Spinal cord (tissue), 10 donors: ENCODE measurements around the gene LYZL2. TPM values are rescaled to one million over a fixed set of nuclear protein-coding genes. Genes with fewer than 3 reads are reported as not detected.
"Not testable (repeated sequence)": the region's sequence is repeated elsewhere in the genome, so short reads cannot be mapped to it uniquely, and the experiment has no call there.

Source experiments
- DNase-seq, 6 donors: peaks; one replicate each; pipeline versions ENCODE4 v3.0.0 to v3.0.0-alpha.2; 2013 to 2015; ENCODE audit warnings: low spot score in 6 of 6, low read depth in 4 of 6
- H3K27ac ChIP-seq: one replicate; pipeline ENCODE4 v1.5.1; 2013; ENCODE audit warnings: low read depth, low read length, control low read depth
- H3K27me3 ChIP-seq: one replicate; pipeline ENCODE4 v1.6.1; 2013; ENCODE audit warnings: low read length; ENCODE audit not compliant: control insufficient read depth, insufficient read depth
- H3K36me3 ChIP-seq: one replicate; pipeline ENCODE4 v1.6.1; 2013; ENCODE audit warnings: low read length; ENCODE audit not compliant: control insufficient read depth, insufficient read depth
- H3K4me1 ChIP-seq: one replicate; pipeline ENCODE4 v1.6.1; 2013; ENCODE audit warnings: low read length; ENCODE audit not compliant: control insufficient read depth, insufficient read depth
- H3K4me3 ChIP-seq: one replicate; pipeline ENCODE4 v1.5.1; 2013; ENCODE audit warnings: low read depth, low read length, control low read depth
- H3K9me3 ChIP-seq: one replicate; pipeline ENCODE4 v1.6.1; 2013; ENCODE audit warnings: low read length; ENCODE audit not compliant: control insufficient read depth, insufficient read depth
- whole genome bisulfite sequencing: methylation state at CpG from one replicate; pipeline ENCODE4 v1.1.5; 2013; ENCODE audit warnings: missing lambda C conversion rate; ENCODE audit not compliant: insufficient coverage; 5-methylcytosine and 5-hydroxymethylcytosine counted together
- polyA plus RNA-seq, 2 donors: library from polyadenylated mRNA; unstranded; fragments of 120-200 nt; gene quantifications; one replicate each; pipeline ENCODE4 v1.2.1, GENCODE V29; 2013; ENCODE audit not compliant: insufficient read length in 2 of 2
- total RNA-seq, 2 donors: library from RNA; depleted of rRNA in 1 of 2; stranded (reverse); fragments of 120-200 nt in 1 of 2; fragments of >200 nt in 1 of 2; gene quantifications; one replicate each; pipeline versions ENCODE4 v1.2.3 to v1.2.4, GENCODE V29; 2013 to 2014
- donor health status: healthy.

Gene LYZL2
- total and polyA plus RNA-seq, 4 donors = not detected

DNA sequence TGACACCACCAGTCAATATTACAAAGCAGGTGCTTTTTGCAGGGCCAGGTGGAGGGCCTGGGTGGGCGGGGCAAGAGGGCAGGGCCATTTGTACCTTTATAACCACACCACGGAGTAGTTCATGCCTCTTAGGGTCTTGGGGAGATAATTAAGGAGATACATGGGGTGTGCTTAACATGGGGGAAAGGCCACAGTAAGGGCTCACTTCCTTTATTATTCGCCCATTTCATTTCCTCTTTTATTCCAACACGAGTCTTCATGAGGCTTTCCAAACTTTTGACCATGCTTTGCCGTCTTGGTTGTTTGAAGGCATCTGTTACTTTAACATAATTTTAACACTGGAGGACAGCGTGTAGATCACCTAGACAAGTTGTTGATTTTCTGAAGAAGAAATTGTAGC, 33.3 kb upstream of the LYZL2 start:
- H3K36me3 ChIP-seq = no peaks in the 10 kb centered on the region
- peaks cover 5% of the 10 kb centered on the region for H3K4me1 ChIP-seq
- no CpG with 5 or more reads among the region's 6 CpGs for WGBS
- no peak overlapping the region for H3K4me3 ChIP-seq
- H3K27ac ChIP-seq = no peak overlapping the region
- no peak for DNase-seq
- H3K27me3 ChIP-seq = no peaks in the 10 kb centered on the region
- H3K9me3 ChIP-seq = no peaks in the 10 kb centered on the region

- H3K9me3 ChIP-seq, H3K4me3 ChIP-seq, DNase-seq, H3K27me3 ChIP-seq, H3K36me3 ChIP-seq, H3K27ac ChIP-seq, H3K4me1 ChIP-seq: not testable (repeated sequence)
- WGBS = 100% methylated on average over 1 of the region's 3 CpGs
Observed at GRCh38 chr10:30660314-30660713, 30.8 kb upstream of the LYZL2 start.

- Histone ChIP-seq H3K36me3 (no peaks in the 10 kb centered on the region), H3K9me3 (no peaks in the 10 kb centered on the region), H3K27ac (no peak overlapping the region), H3K4me3 (no peak overlapping the region), H3K4me1 (no peaks in the 10 kb centered on the region), H3K27me3 (no peaks in the 10 kb centered on the region)
- no peak for DNase-seq
- WGBS = 77% methylated on average over 3 of the region's 5 CpGs
Observed at GRCh38 chr10:30656233-30656632, 26.7 kb upstream of the LYZL2 start.

DNA sequence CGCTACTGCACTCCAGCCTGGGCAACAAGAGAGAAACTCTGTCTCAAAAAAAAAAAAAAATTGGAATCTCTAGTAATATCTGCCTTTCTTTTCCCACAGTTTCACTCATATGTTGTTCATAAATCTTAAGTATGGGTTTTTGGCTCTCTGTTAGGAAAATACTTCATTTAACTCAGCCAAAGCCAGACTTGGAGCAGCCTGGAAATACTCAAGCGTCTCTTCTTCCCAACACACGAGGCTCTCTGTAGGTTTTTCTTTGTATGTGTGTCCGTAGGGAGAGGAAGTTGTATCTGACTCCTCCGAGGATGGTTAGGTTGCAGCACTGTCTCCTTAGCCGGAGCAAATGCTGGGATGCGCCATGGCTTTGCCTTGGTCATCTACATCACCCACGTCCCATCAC, 25.4 kb upstream of the LYZL2 start:
- 100% methylated on average over 2 of the region's 8 CpGs for WGBS
- not testable (repeated sequence) for H3K27ac ChIP-seq, H3K4me3 ChIP-seq, H3K27me3 ChIP-seq, H3K36me3 ChIP-seq, H3K9me3 ChIP-seq, H3K4me1 ChIP-seq
- peak in 1 of 6 donors; percentile 24 for DNase-seq

GRCh38 chr10:30651470-30652397, 22.2 kb upstream of the LYZL2 start:
- DNase-seq, H3K36me3 ChIP-seq, H3K27me3 ChIP-seq, H3K9me3 ChIP-seq, H3K4me3 ChIP-seq, H3K27ac ChIP-seq, H3K4me1 ChIP-seq: not testable (repeated sequence)
- 94% methylated on average over 5 of the region's 10 CpGs for WGBS

DNA sequence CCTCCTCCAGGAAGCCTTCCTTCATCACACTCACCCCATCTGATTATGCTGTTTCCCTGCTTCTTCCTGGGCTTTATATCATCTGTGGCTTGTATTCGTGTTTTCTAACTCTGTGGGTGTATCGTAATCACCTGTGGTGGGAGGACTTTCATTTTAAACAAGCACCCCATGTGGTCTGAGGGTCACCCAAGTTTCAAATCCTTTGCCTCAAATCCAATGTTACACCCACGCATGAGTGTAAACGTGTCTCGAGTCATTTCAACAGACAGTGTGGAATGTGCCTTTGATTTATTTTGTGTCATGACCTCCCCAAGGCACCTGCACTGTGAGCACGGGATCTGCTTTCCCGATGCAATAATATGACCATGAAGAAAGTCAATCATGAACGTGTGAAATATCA, 17.5 kb upstream of the LYZL2 start:
- Histone ChIP-seq H3K36me3 (no peaks in the 10 kb centered on the region), H3K27ac (no peak overlapping the region), H3K4me3 (no peak overlapping the region), H3K27me3 (no peaks in the 10 kb centered on the region), H3K9me3 (no peaks in the 10 kb centered on the region), H3K4me1 (peaks cover 11% of the 10 kb centered on the region)
- WGBS = 80% methylated on average over 6 of the region's 8 CpGs
- no peak for DNase-seq

- peak overlapping the region; percentile 40 for H3K27ac ChIP-seq
- H3K27me3 ChIP-seq = no peaks in the 10 kb centered on the region
- WGBS = 1% methylated on average over 15 of the region's 15 CpGs
- no peak overlapping the region for H3K4me3 ChIP-seq
- H3K36me3 ChIP-seq = no peaks in the 10 kb centered on the region
- DNase-seq = peak; percentile 7 to 93 (median 22)
- H3K4me1 ChIP-seq = peaks cover 11% of the 10 kb centered on the region
- no peaks in the 10 kb centered on the region for H3K9me3 ChIP-seq
Observed at GRCh38 chr10:30645340-30645827, 15.8 kb upstream of the LYZL2 start.

GRCh38 chr10:30644408-30644861, 14.9 kb upstream of the LYZL2 start:
- H3K4me1 ChIP-seq = peaks cover 11% of the 10 kb centered on the region
- DNase-seq, H3K27ac ChIP-seq, H3K27me3 ChIP-seq, H3K4me3 ChIP-seq, H3K36me3 ChIP-seq, H3K9me3 ChIP-seq: not testable (repeated sequence)
- 90% methylated on average over 2 of the region's 5 CpGs for WGBS

DNA sequence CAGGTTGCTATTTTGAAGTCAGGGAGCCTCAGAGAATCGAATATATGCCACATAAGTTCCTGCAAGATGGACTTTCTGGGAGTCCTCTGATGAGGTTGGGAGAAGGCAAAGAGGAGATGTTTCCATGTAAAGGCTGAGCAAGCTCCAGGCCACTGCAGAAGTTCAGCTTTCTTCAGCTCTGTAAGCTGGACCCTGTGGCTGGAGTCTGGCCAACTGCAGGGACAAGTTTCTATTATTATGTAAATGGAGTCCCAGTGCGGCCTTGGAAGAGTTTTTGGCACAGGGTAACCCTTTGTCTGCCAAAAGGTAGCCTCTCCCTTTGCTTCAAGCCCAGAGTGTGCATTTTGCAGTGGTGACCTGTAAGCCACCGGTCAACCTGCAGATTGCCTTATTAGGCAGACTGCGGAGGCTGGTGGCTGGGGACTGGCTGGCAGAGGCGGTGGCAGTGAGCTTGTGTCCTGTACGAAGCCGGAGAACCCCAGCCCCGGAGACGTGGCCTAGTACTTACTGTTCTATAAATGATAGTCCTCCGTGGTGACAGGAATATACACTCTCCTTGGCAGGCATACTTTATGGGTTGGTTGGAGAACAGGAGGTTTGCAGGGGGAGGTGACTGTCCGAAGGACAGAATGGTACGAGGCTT, 14.1 kb upstream of the LYZL2 start:
- WGBS = 4% methylated on average over 3 of the region's 12 CpGs
- H3K36me3 ChIP-seq, H3K4me3 ChIP-seq, H3K9me3 ChIP-seq, H3K27me3 ChIP-seq: not testable (repeated sequence)
- peak in 2 of 6 donors; percentile 13 for DNase-seq
- Histone ChIP-seq H3K4me1 (peaks cover 11% of the 10 kb centered on the region), H3K27ac (peak overlapping the region; percentile 57)
